ENCODE measurements around the gene CMBL.
"Not testable (repeated sequence)": the region's sequence is repeated elsewhere in the genome, so short reads cannot be mapped to it uniquely, and the experiment has no call there.

Gene CMBL

GRCh38 chr5:10285362-10285761 lies 22.3 kb downstream of the CMBL start:
- DNase-seq (ENCODE audit: low spot score) = not testable (repeated sequence)

GRCh38 chr5:10283927-10284635 lies 23.6 kb downstream of the CMBL start:
- DNase-seq (ENCODE audit: low spot score) = peak; percentile 88

GRCh38 chr5:10279925-10280720 lies 27.6 kb downstream of the CMBL start:
- no peak for DNase-seq (ENCODE audit: low spot score)

GRCh38 chr5:10279328-10279727 lies 28.4 kb downstream of the CMBL start:
- no peak for DNase-seq (ENCODE audit: low spot score)

GRCh38 chr5:10278658-10279279 lies 28.9 kb downstream of the CMBL start:
- DNase-seq (ENCODE audit: low spot score) = peak; percentile 9

- peak; percentile 23 for DNase-seq (ENCODE audit: low spot score)
Observed at GRCh38 chr5:10277773-10278630, 29.7 kb downstream of the CMBL start.

- no peak for DNase-seq (ENCODE audit: low spot score)
Observed at GRCh38 chr5:10276691-10277090, 31.0 kb downstream of the CMBL start.

- DNase-seq (ENCODE audit: low spot score) = no peak
Observed at GRCh38 chr5:10275991-10276390, 31.7 kb downstream of the CMBL start.

GRCh38 chr5:10275460-10275859 lies 32.2 kb downstream of the CMBL start:
- DNase-seq (ENCODE audit: low spot score) = no peak

- not testable (repeated sequence) for DNase-seq (ENCODE audit: low spot score)
Observed at GRCh38 chr5:10272875-10273209, 34.9 kb downstream of the CMBL start.

GRCh38 chr5:10272053-10272874 lies 35.4 kb downstream of the CMBL start:
- no peak for DNase-seq (ENCODE audit: low spot score)

- DNase-seq (ENCODE audit: low spot score) = no peak
Observed at GRCh38 chr5:10268100-10268499, 39.6 kb downstream of the CMBL start.

GRCh38 chr5:10266839-10267238 lies 40.9 kb downstream of the CMBL start:
- no peak for DNase-seq (ENCODE audit: low spot score)

- DNase-seq (ENCODE audit: low spot score) = no peak
Observed at GRCh38 chr5:10266137-10266536, 41.6 kb downstream of the CMBL start.

- no peak for DNase-seq (ENCODE audit: low spot score)
Observed at GRCh38 chr5:10265245-10266109, 42.2 kb downstream of the CMBL start.

- no peak for DNase-seq (ENCODE audit: low spot score)
Observed at GRCh38 chr5:10264604-10265003, 43.1 kb downstream of the CMBL start.

GRCh38 chr5:10262995-10263394 lies 44.7 kb downstream of the CMBL start:
- no peak for DNase-seq (ENCODE audit: low spot score)

GRCh38 chr5:10262121-10262774 lies 45.5 kb downstream of the CMBL start:
- no peak for DNase-seq (ENCODE audit: low spot score)

GRCh38 chr5:10261065-10261464 lies 46.6 kb downstream of the CMBL start:
- DNase-seq (ENCODE audit: low spot score) = no peak

- no peak for DNase-seq (ENCODE audit: low spot score)
Observed at GRCh38 chr5:10259899-10260298, 47.8 kb downstream of the CMBL start.

All from left forelimb (tissue), 1 donor.